Panc1 (cell line): Measurements from ENCODE around the gene LAMC3. TPM values are rescaled to one million over a fixed set of nuclear protein-coding genes. Genes with fewer than 3 reads are reported as not detected.

Source experiments
- ATAC-seq: fragments of 200-7000 bp; cut with Tn5 transposase; 2 replicates; pipeline ENCODE4 v1.9.1; 2020; ENCODE audit warnings: mild to moderate bottlenecking, moderate library complexity
- BruUV-seq: library from RNA; stranded (reverse); fragments of 400-500 nt; replicated peaks from 2 replicates; lab custom pipeline; 2021; lab: Mats Ljungman, UMichigan
- CTCF ChIA-PET: fragments of 300-600 bp; sonication (Branson Sonifier 250); formaldehyde crosslinking; loops from one replicate; lab custom pipeline; 2022; ENCODE audit warnings: antibody characterized with exemption; lab: Charles Lee
- POLR2A ChIA-PET: fragments of 300-600 bp; sonication (Branson Sonifier 250); formaldehyde crosslinking; loops from one replicate; lab custom pipeline; 2022; ENCODE audit warnings: antibody characterized with exemption; lab: Charles Lee
- DNase-seq: peaks from one replicate; pipeline ENCODE4 v3.0.0-alpha.2; 2010; ENCODE audit warnings: low read depth, low spot score
- H3K27ac ChIP-seq: 2 replicates; pipeline ENCODE4 v1.5.1; 2011; ENCODE audit warnings: mild to moderate bottlenecking, low read length, inconsistent platforms
- H3K27me3 ChIP-seq: fragments of 200-500 bp; sonication (Bioruptor generic); 2 replicates; pipeline ENCODE4 v1.6.0; 2014; ENCODE audit warnings: low read length, inconsistent platforms; ENCODE audit not compliant: control insufficient read depth, insufficient read depth
- H3K36me3 ChIP-seq: fragments of 200-500 bp; sonication (Bioruptor generic); 2 replicates; pipeline ENCODE4 v1.5.1; 2014; ENCODE audit warnings: inconsistent platforms, mild to moderate bottlenecking, low read length, moderate library complexity; ENCODE audit not compliant: control insufficient read depth, insufficient read depth
- H3K4me1 ChIP-seq: 2 replicates; pipeline ENCODE4 v1.5.1; 2011; ENCODE audit warnings: inconsistent platforms, mild to moderate bottlenecking, low read length, moderate library complexity; ENCODE audit not compliant: control insufficient read depth, insufficient read depth
- H3K4me3 ChIP-seq, 2 experiments: 2 replicates each; pipeline ENCODE4 v1.5.1; 2011 to 2012; ENCODE audit warnings: low read depth in 2 of 2, low read length in 2 of 2, mild to moderate bottlenecking in 2 of 2, inconsistent platforms in 1 of 2, moderate library complexity in 1 of 2
- H3K9me3 ChIP-seq: fragments of 200-500 bp; sonication (Bioruptor generic); 2 replicates; pipeline ENCODE4 v1.5.1; 2014; ENCODE audit warnings: low read depth, mild to moderate bottlenecking, inconsistent platforms, low read length, moderate library complexity; ENCODE audit not compliant: control insufficient read depth, insufficient read depth
- CTCF ChIP-seq: fragments of 450-650 bp; IDR thresholded peaks from 2 replicates; pipeline ENCODE4 v1.5.1; 2017; ENCODE audit warnings: mild to moderate bottlenecking
- POLR2AphosphoS5 ChIP-seq: IDR thresholded peaks from 2 replicates; pipeline ENCODE4 v1.6.1; 2012; ENCODE audit warnings: mild to moderate bottlenecking, low read depth, low read length, moderate library complexity
- SIN3A ChIP-seq: IDR thresholded peaks from 2 replicates; pipeline ENCODE4 v1.6.1; 2012; ENCODE audit warnings: low read depth, mild to moderate bottlenecking, low read length, moderate library complexity, borderline replicate concordance; ENCODE audit not compliant: insufficient read depth
- TCF7L2 ChIP-seq: IDR thresholded peaks from 2 replicates; pipeline ENCODE4 v1.6.1; 2011; ENCODE audit warnings: mild to moderate bottlenecking, low read depth, low read length, inconsistent platforms
- in situ Hi-C: cut with HindIII; loops from 2 replicates; pipeline ENCODE4 v1.10.0; 2016; ENCODE audit warnings: low sequenced_read_pairs, low pct_unique_long_range_greater_than_20kb
- intact Hi-C: fragments of 100-400 bp; cut with micrococcal nuclease; formaldehyde crosslinking; loops from one replicate; pipeline ENCODE4 v1.10.0; 2022; ENCODE audit not compliant: unreplicated experiment
- total RNA-seq: library from RNA; stranded (reverse); gene quantifications from one replicate; pipeline ENCODE4 v1.2.1, GENCODE V29; 2021; ENCODE audit not compliant: unreplicated experiment
- TF ChIP-seq, protein P1 (sequence below), 2 experiments: IDR thresholded peaks; 2 replicates each; pipeline ENCODE4 v1.6.1; 2011 to 2012; ENCODE audit warnings: low read depth in 2 of 2, control low read depth in 1 of 2, low read length in 1 of 2, mild to moderate bottlenecking in 1 of 2, moderate library complexity in 1 of 2; ENCODE audit not compliant: insufficient read depth in 1 of 2

LAMC3 gene
- total RNA-seq, 1 experiment from 2014 or later: 16.4 TPM

- Histone ChIP-seq H3K27ac (no peak overlapping the region), H3K4me1 (no peaks in the 10 kb centered on the region), H3K27me3 (no peaks in the 10 kb centered on the region), H3K9me3 (no peaks in the 10 kb centered on the region), H3K4me3 (no peak overlapping the region), H3K36me3 (no peaks in the 10 kb centered on the region)
- BruUV-seq: no TSS peak
- TF ChIP-seq SIN3A (no peak), CTCF (no peak), POLR2AphosphoS5 (no peak), TCF7L2 (no peak)
- TF ChIP-seq, protein P1, sequence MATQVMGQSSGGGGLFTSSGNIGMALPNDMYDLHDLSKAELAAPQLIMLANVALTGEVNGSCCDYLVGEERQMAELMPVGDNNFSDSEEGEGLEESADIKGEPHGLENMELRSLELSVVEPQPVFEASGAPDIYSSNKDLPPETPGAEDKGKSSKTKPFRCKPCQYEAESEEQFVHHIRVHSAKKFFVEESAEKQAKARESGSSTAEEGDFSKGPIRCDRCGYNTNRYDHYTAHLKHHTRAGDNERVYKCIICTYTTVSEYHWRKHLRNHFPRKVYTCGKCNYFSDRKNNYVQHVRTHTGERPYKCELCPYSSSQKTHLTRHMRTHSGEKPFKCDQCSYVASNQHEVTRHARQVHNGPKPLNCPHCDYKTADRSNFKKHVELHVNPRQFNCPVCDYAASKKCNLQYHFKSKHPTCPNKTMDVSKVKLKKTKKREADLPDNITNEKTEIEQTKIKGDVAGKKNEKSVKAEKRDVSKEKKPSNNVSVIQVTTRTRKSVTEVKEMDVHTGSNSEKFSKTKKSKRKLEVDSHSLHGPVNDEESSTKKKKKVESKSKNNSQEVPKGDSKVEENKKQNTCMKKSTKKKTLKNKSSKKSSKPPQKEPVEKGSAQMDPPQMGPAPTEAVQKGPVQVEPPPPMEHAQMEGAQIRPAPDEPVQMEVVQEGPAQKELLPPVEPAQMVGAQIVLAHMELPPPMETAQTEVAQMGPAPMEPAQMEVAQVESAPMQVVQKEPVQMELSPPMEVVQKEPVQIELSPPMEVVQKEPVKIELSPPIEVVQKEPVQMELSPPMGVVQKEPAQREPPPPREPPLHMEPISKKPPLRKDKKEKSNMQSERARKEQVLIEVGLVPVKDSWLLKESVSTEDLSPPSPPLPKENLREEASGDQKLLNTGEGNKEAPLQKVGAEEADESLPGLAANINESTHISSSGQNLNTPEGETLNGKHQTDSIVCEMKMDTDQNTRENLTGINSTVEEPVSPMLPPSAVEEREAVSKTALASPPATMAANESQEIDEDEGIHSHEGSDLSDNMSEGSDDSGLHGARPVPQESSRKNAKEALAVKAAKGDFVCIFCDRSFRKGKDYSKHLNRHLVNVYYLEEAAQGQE (IDR thresholded peaks at IDR 0.05; ENCODE audit: insufficient read depth in 1 of 2, low read depth in 2 of 2, low read length in 1 of 2): no peak
- in situ Hi-C loops (no loop called here), intact Hi-C loops (no loop called here)
- ATAC-seq: no peak
- CTCF ChIA-PET: no interaction called here
- POLR2A ChIA-PET: no interaction called here
- DNase-seq: no peak
These were observed 23.9 kb upstream of the LAMC3 start for GRCh38 chr9:130985029-130985428.

- ATAC-seq (no peak), DNase-seq (no peak)
- POLR2A ChIA-PET: no interaction called here
- H3K4me1 ChIP-seq: no peaks in the 10 kb centered on the region
- H3K36me3 ChIP-seq: no peaks in the 10 kb centered on the region
- H3K27me3 ChIP-seq: no peaks in the 10 kb centered on the region
- in situ Hi-C loops (no loop called here), intact Hi-C loops (no loop called here)
- BruUV-seq: no TSS peak
- H3K27ac ChIP-seq: no peak overlapping the region
- no peaks in the 10 kb centered on the region for H3K9me3 ChIP-seq
- H3K4me3 ChIP-seq: no peak overlapping the region
- TF ChIP-seq TCF7L2 (no peak), CTCF (no peak), SIN3A (no peak), POLR2AphosphoS5 (no peak)
- TF ChIP-seq, protein P1 (IDR thresholded peaks at IDR 0.05; ENCODE audit: insufficient read depth in 1 of 2, low read depth in 2 of 2, low read length in 1 of 2): no peak
- CTCF ChIA-PET: no interaction called here
These were observed 23.3 kb upstream of the LAMC3 start for GRCh38 chr9:130985606-130986162.
